ENCODE data around the gene FNDC3A. TPM values are rescaled to one million over a fixed set of nuclear protein-coding genes. Genes with fewer than 3 reads are reported as not detected.
A peak's percentile ranks its signal among the peaks of the same experiment; 100 is the strongest.

Gene FNDC3A
- polyA plus RNA-seq, 1 experiment: 82.1 TPM

DNA sequence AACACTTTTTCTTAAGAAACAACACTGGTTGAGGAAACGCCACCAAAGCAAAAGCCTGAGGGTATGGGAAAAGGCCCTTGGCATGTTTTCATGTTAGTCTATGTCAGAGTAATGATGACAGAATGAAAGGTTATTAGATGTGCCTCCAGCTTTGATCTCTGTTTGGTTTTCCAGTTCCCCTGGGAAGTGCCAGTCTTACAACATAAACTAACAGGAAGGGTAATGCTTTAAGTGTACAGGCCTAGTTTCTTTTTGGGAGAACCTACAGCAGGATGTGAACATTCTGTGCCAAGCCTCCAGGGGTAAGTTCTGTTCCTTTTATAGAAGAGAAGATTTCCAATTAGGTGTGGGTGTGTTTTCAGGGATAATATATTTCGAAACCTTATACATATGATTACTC is 121.7 kb downstream of the FNDC3A start:
- H3K27me3 ChIP-seq (ENCODE audit: control insufficient read depth, insufficient read depth, low read length): no peaks in the 10 kb centered on the region
- peak; percentile 23 for DNase-seq (ENCODE audit: low read depth, low spot score)
- TF ChIP-seq, protein P1, sequence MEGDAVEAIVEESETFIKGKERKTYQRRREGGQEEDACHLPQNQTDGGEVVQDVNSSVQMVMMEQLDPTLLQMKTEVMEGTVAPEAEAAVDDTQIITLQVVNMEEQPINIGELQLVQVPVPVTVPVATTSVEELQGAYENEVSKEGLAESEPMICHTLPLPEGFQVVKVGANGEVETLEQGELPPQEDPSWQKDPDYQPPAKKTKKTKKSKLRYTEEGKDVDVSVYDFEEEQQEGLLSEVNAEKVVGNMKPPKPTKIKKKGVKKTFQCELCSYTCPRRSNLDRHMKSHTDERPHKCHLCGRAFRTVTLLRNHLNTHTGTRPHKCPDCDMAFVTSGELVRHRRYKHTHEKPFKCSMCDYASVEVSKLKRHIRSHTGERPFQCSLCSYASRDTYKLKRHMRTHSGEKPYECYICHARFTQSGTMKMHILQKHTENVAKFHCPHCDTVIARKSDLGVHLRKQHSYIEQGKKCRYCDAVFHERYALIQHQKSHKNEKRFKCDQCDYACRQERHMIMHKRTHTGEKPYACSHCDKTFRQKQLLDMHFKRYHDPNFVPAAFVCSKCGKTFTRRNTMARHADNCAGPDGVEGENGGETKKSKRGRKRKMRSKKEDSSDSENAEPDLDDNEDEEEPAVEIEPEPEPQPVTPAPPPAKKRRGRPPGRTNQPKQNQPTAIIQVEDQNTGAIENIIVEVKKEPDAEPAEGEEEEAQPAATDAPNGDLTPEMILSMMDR (IDR thresholded peaks at IDR 0.05; ENCODE audit: low read depth, low read length): no peak
- H3K27ac ChIP-seq (ENCODE audit: low read depth, low read length): peak overlapping the region; percentile 62
- CTCF ChIA-PET: interaction anchor here (0.7 kb wide), 1 partner anchor 14 kb away, joined by 3 read pairs; no protein-coding TSS in a partner anchor
- H3K4me3 ChIP-seq (ENCODE audit: low read depth, low read length): no peak overlapping the region
- no peaks in the 10 kb centered on the region for H3K9me3 ChIP-seq (ENCODE audit: control insufficient read depth, insufficient read depth, low read length)
- POLR2A ChIA-PET: no interaction called here

DNA sequence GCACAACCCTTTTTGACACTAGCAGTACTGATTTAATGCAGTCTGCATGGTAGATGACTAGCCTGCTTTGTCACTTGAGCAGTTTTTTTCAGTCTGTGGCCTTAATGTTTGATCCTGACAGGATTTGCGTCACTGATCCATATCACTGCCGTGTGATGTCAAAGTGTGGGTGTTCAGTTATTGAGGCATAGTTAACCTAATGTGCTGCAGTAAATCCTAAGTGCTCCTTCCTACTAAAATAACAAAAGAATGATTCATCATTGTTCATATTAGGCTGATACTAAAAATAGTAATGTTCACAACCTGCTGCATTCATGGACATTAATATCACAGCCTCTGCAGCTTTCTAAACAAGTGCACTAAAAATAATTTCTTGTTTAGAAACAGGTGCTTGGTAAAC is 122.5 kb downstream of the FNDC3A start:
- no peaks in the 10 kb centered on the region for H3K27me3 ChIP-seq (ENCODE audit: control insufficient read depth, insufficient read depth, low read length)
- peak; percentile 83 for DNase-seq (ENCODE audit: low read depth, low spot score)
- no peaks in the 10 kb centered on the region for H3K9me3 ChIP-seq (ENCODE audit: control insufficient read depth, insufficient read depth, low read length)
- ChIA-PET POLR2A (no interaction called here), CTCF (no interaction called here)
- H3K27ac ChIP-seq (ENCODE audit: low read depth, low read length): peak overlapping the region; percentile 47
- TF ChIP-seq, protein P1 (IDR thresholded peaks at IDR 0.05; ENCODE audit: low read depth, low read length): no peak
- H3K4me3 ChIP-seq (ENCODE audit: low read depth, low read length): no peak overlapping the region

DNA sequence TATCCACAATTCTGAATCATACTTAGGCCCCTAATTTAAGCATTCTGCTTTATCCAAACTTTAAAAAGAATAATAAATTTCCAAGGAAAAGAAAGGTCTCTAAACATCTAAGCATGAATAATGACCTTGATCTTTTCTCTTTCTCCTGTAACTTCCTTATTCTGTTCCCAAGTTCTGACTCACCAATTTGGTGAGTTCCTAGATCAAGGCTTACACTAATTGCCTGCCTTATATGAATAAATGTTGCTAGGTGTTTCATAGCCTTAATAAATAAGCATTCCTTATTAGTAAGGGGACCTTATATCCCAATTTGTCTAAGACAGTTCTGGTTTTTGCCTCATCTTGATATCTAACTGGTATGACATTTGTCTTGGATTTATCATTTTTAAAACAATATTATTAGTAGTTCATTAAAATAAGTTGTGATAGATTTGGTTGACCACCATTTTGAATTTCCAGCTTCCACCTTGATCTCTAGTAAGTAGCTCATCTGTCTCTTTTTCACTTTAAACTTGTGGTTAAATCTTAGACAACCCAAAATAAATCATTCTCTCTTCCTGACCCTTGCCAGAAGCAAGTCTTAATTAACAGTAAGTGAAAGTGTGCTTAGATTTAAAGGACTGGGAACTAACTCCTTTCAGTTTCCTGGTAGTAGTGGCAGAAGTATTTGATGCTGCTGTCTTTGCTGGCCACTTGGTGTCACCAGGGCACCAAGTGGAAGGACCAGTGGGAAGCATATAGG is 123.2 kb downstream of the FNDC3A start:
- no peak for DNase-seq (ENCODE audit: low read depth, low spot score)
- Histone ChIP-seq H3K27ac (ENCODE audit: low read depth, low read length) (no peak overlapping the region), H3K27me3 (ENCODE audit: control insufficient read depth, insufficient read depth, low read length) (no peaks in the 10 kb centered on the region), H3K4me3 (ENCODE audit: low read depth, low read length) (no peak overlapping the region), H3K9me3 (ENCODE audit: control insufficient read depth, insufficient read depth, low read length) (no peaks in the 10 kb centered on the region)
- ChIA-PET CTCF (interaction anchor here (0.6 kb wide), 1 partner anchor 28 kb away, joined by 3 read pairs; no protein-coding TSS in a partner anchor), POLR2A (no interaction called here)
- TF ChIP-seq, protein P1 (IDR thresholded peaks at IDR 0.05; ENCODE audit: low read depth, low read length): no peak; the same call in 1 of the 2 replicates

DNA sequence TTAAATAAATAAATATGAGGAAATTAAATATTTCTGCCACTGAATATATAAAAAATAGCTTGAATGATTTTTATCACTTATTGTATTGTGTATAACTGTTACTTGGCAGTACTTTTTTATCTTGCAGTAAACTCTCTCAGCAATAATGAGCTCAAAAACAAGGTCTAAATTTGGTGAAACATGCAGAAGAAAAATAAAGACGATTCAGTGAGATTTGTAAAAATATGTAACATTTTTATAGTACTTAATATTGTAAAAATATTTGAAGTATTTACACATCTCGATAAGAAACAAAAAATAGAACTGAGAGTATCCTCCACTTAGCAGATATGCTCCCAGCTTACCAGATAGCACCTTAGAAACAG is 123.8 kb downstream of the FNDC3A start:
- H3K4me3 ChIP-seq (ENCODE audit: low read depth, low read length): no peak overlapping the region
- CTCF ChIA-PET: interaction anchor here (0.6 kb wide), 2 partner anchors 25 to 29 kb away, joined by 3 read pairs; no protein-coding TSS in a partner anchor
- H3K27ac ChIP-seq (ENCODE audit: low read depth, low read length): no peak overlapping the region
- no peak for DNase-seq (ENCODE audit: low read depth, low spot score)
- POLR2A ChIA-PET: no interaction called here
- no peaks in the 10 kb centered on the region for H3K9me3 ChIP-seq (ENCODE audit: control insufficient read depth, insufficient read depth, low read length)
- TF ChIP-seq, protein P1 (IDR thresholded peaks at IDR 0.05; ENCODE audit: low read depth, low read length): no peak
- no peaks in the 10 kb centered on the region for H3K27me3 ChIP-seq (ENCODE audit: control insufficient read depth, insufficient read depth, low read length)

Data from AG04450 (cell line).